Immature natural killer cell (primary cell): ENCODE data around the gene OSBPL2. TPM values are rescaled to one million over a fixed set of nuclear protein-coding genes. Genes with fewer than 3 reads are reported as not detected.

Experiments used
- DNase-seq, 3 donors: peaks; one replicate each; pipeline ENCODE4 v3.0.0; 2022; ENCODE audit warnings: mixed read lengths in 1 of 3
- H3K27ac Mint-ChIP-seq, 6 donors: one replicate each; pipeline ENCODE4 v1.8.0; 2020; ENCODE audit warnings: mixed read lengths in 6 of 6, mild to moderate bottlenecking in 5 of 6, inconsistent platforms in 4 of 6, moderate library complexity in 3 of 6
- H3K27me3 Mint-ChIP-seq, 3 donors: one replicate each; pipeline ENCODE4 v1.8.0; 2020 to 2021; ENCODE audit warnings: low read depth in 3 of 3, mild to moderate bottlenecking in 3 of 3, mixed read lengths in 3 of 3, moderate library complexity in 3 of 3, inconsistent platforms in 1 of 3
- H3K36me3 Mint-ChIP-seq, 3 donors: one replicate each; pipeline ENCODE4 v1.8.0; 2020; ENCODE audit warnings: mixed read lengths in 3 of 3, inconsistent platforms in 2 of 3, mild to moderate bottlenecking in 2 of 3
- H3K4me1 Mint-ChIP-seq, 2 donors: one replicate each; pipeline ENCODE4 v1.8.0; 2020; ENCODE audit warnings: inconsistent platforms in 2 of 2, mild to moderate bottlenecking in 2 of 2, mixed read lengths in 2 of 2, moderate library complexity in 1 of 2
- H3K4me3 Mint-ChIP-seq, 5 donors: one replicate each; pipeline ENCODE4 v1.8.0; 2020; ENCODE audit warnings: mild to moderate bottlenecking in 5 of 5, mixed read lengths in 5 of 5, inconsistent platforms in 3 of 5, moderate library complexity in 3 of 5
- H3K9me3 Mint-ChIP-seq, 6 donors: one replicate each; pipeline ENCODE4 v1.8.0; 2020; ENCODE audit warnings: mild to moderate bottlenecking in 6 of 6, mixed read lengths in 6 of 6, inconsistent platforms in 4 of 6, moderate library complexity in 3 of 6
- polyA plus RNA-seq, 3 donors: library from polyadenylated mRNA; unstranded; fragments of 300-500 nt; fragmentation: Illumina TruSeq; gene quantifications; one replicate each; pipeline ENCODE4 v1.2.3, GENCODE V29; 2021

OSBPL2 gene
- polyA plus RNA-seq, 3 donors from 2014 or later: 17.9 to 45.2 (median 24.5) TPM

DNA sequence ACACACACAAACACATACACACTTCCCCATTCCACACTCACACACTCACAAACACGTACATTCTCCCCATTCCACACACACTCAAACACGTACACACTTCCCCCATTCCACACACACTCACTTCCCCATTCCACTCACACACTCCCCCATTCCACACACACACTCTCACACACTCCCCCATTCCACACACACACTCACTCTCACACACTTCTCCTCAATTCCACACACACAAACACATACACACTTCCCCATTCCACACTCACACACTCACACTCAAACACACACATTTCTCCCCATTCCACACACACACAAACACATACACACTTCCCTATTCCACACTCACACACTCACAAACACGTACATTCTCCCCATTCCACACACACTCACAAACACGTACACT is 8.7 kb upstream of the OSBPL2 start:
- H3K9me3 Mint-ChIP-seq: no peaks in the 10 kb centered on the region
- peaks cover 4 to 8% (median 5%) of the 10 kb centered on the region in 3 donors for H3K27me3 Mint-ChIP-seq
- DNase-seq: no peak
- no peak overlapping the region for H3K27ac Mint-ChIP-seq
- H3K36me3 Mint-ChIP-seq: no peaks in the 10 kb centered on the region
- no peaks in the 10 kb centered on the region for H3K4me1 Mint-ChIP-seq
- no peak overlapping the region for H3K4me3 Mint-ChIP-seq

GRCh38 chr20:62230276-62230675 is 8.0 kb upstream of the OSBPL2 start:
- Mint-ChIP-seq H3K9me3 (no peaks in the 10 kb centered on the region), H3K4me1 (no peaks in the 10 kb centered on the region), H3K4me3 (no peak overlapping the region)

GRCh38 chr20:62230696-62231095 is 7.6 kb upstream of the OSBPL2 start:
- Mint-ChIP-seq H3K27ac (no peak overlapping the region), H3K9me3 (no peaks in the 10 kb centered on the region), H3K36me3 (no peaks in the 10 kb centered on the region), H3K27me3 (peaks cover 0 to 3% (median 2%) of the 10 kb centered on the region in 3 donors), H3K4me1 (no peaks in the 10 kb centered on the region), H3K4me3 (no peak overlapping the region)
- no peak for DNase-seq

More at GRCh38 chr20:62230276-62230675, 8.0 kb upstream of the OSBPL2 start:
- DNase-seq: no peak
- H3K36me3 Mint-ChIP-seq: no peaks in the 10 kb centered on the region
- peaks cover 2 to 6% (median 3%) of the 10 kb centered on the region in 3 donors for H3K27me3 Mint-ChIP-seq
- H3K27ac Mint-ChIP-seq: no peak overlapping the region

- Mint-ChIP-seq H3K27me3 (peaks cover 0 to 3% (median 0%) of the 10 kb centered on the region in 3 donors), H3K9me3 (no peaks in the 10 kb centered on the region), H3K4me3 (no peak overlapping the region), H3K36me3 (no peaks in the 10 kb centered on the region), H3K4me1 (no peaks in the 10 kb centered on the region), H3K27ac (no peak overlapping the region)
- DNase-seq: no peak
These were observed 7.0 kb upstream of the OSBPL2 start for GRCh38 chr20:62231292-62231691.

- DNase-seq: no peak
- Mint-ChIP-seq H3K27me3 (peaks cover 0 to 3% (median 0%) of the 10 kb centered on the region in 3 donors), H3K9me3 (no peaks in the 10 kb centered on the region), H3K36me3 (no peaks in the 10 kb centered on the region), H3K4me3 (no peak overlapping the region), H3K4me1 (no peaks in the 10 kb centered on the region), H3K27ac (no peak overlapping the region)
These were observed 6.1 kb upstream of the OSBPL2 start for GRCh38 chr20:62232194-62232593.

DNA sequence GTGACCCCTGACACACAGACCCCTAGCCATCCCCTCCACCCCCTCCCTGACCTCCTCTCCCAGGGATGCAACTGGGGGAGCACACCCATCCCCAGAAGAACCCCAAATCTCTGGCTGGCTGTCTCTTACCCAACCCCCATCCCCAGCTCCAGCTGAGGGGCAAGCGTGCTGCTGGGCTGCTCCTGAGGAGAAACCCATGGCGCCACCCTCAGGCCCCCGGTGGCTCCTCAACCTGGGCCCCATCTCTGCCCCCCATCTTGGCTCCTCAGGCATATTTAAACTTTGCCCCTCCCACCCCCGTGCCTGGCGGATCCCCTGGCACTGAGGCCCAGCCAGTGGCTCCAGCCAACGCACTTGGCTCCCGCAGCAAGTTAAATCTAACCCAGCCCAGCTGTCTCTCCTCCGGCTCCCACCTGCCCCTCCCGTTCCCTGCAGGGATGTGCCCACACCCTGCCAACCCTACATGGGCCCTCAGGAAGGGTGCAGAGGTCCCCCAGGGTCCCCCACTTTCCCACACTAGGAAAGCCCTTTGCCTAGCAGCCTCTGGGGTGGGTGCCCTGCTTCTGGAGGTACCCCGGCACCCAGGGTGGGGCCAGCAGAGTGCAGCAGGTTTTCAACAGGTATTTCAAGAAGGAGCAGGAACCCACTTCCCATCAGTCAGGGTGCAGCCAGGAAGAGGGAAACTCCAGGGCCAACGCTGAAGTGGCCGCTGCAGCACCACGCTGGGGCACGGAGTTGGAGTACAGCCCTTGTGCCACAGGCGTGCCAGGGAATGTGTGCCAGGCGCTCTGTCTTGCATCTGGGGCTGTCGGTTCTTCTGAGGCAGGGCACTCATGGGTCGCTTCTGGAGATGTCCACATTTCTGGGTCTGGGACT is 5.3 kb upstream of the OSBPL2 start:
- Mint-ChIP-seq H3K4me3 (no peak overlapping the region), H3K4me1 (peaks cover 5 to 6% of the 10 kb centered on the region in 2 donors), H3K27me3 (peaks cover 0 to 3% (median under 1%) of the 10 kb centered on the region in 3 donors), H3K36me3 (no peaks in the 10 kb centered on the region), H3K27ac (no peak overlapping the region), H3K9me3 (no peaks in the 10 kb centered on the region)
- no peak for DNase-seq

GRCh38 chr20:62233684-62234083 is 4.6 kb upstream of the OSBPL2 start:
- Mint-ChIP-seq H3K9me3 (no peaks in the 10 kb centered on the region), H3K36me3 (no peaks in the 10 kb centered on the region), H3K27ac (no peak overlapping the region), H3K4me3 (no peak overlapping the region), H3K4me1 (peaks cover 7% of the 10 kb centered on the region in 2 donors), H3K27me3 (peaks cover 0 to 3% (median 2%) of the 10 kb centered on the region in 3 donors)
- DNase-seq: no peak

- DNase-seq: no peak
- Mint-ChIP-seq H3K27ac (no peak overlapping the region), H3K4me1 (peaks cover 11% of the 10 kb centered on the region in 2 donors), H3K27me3 (peaks cover 0 to 3% (median 2%) of the 10 kb centered on the region in 3 donors), H3K36me3 (no peaks in the 10 kb centered on the region), H3K9me3 (no peaks in the 10 kb centered on the region), H3K4me3 (no peak overlapping the region)
These were observed 4.0 kb upstream of the OSBPL2 start for GRCh38 chr20:62234339-62234738.

DNA sequence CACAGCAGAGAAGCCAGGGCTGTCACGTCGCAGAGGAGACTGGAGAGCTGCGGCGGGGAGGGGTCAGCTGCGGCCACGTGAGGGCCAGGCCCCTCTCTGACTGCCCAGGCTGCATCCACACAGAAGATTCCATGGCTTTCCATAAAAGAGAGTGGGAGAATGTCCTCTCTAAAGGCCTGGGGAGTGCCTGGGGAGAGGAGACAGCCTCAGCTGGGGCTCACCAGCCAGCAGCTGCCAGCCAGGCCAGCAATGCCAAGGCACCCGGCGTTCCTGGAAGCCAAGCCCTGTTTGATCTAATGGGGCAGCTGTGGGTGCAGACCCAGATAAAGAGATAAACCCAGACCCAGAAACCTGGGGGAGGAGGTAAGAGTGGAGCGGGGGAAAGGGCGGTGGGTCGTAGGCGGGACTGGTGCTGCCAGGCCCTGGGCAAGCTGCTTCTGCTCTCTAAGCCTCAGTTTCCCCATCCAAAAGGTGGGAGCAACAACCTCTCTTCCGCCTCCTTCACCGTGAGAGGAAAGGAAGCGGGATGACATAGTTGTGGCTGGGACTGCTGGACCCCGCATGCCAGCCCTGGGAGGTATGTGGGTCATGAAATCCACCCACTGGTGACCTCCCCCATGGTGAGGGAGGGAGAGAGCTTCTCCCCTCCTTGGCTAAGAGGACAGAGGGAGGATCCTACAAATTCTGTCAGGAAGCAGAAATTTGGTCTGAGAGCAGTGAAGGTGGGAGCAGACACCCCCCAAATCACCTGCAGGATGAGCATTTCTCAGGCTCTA is 3.1 kb upstream of the OSBPL2 start:
- peaks cover 19 to 20% of the 10 kb centered on the region in 2 donors for H3K4me1 Mint-ChIP-seq
- peaks cover 0 to 2% (median 0%) of the 10 kb centered on the region in 3 donors for H3K36me3 Mint-ChIP-seq
- no peaks in the 10 kb centered on the region for H3K9me3 Mint-ChIP-seq
- H3K27ac Mint-ChIP-seq: no peak overlapping the region
- DNase-seq: no peak
- no peak overlapping the region for H3K4me3 Mint-ChIP-seq
- peaks cover 0 to 3% (median 2%) of the 10 kb centered on the region in 3 donors for H3K27me3 Mint-ChIP-seq

DNA sequence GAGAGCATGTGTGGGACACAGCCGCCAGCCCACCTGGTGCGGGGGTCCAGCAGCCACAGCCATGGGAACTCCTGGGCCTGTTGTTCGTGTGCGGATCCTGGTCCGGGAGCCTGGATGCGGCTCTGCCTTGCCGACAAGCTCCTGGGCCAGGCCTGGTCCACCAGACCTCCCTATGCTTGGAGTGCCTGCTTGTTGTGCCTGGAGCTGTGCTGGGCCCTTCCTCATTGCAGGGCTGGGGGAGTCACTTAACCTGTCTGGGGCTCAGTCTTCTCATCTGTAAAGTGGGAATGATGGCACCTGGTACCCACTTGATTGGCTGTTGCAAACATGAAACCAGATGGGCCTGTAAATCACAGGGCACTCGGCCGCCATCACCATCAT is 2.6 kb upstream of the OSBPL2 start:
- peaks cover 0 to 3% (median 2%) of the 10 kb centered on the region in 3 donors for H3K27me3 Mint-ChIP-seq
- H3K27ac Mint-ChIP-seq: no peak overlapping the region
- DNase-seq: no peak
- H3K9me3 Mint-ChIP-seq: no peaks in the 10 kb centered on the region
- peaks cover 0 to 4% (median 0%) of the 10 kb centered on the region in 3 donors for H3K36me3 Mint-ChIP-seq
- H3K4me3 Mint-ChIP-seq: no peak overlapping the region
- H3K4me1 Mint-ChIP-seq: peaks cover 24 to 26% of the 10 kb centered on the region in 2 donors

DNA sequence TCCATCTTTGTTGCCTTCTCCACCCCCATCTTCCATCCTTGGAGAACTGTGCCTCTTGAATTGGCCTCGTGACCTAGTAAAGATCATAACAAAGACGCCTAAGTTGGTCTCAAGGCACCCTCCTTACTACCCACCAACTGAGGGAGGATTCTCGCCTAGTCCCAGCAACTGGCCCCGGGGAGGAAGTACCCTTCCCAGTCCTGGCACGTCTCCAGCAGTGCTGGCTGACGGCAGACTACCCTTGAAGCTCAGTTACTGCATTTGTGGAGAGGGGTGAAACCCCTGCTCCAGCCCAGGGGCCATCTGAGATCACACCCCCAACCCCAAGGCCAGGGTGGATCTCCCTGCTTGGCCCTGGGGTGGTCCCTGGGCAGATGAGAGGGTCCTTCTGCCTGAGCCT is 2.1 kb upstream of the OSBPL2 start:
- peaks cover 0 to 4% (median 0%) of the 10 kb centered on the region in 3 donors for H3K36me3 Mint-ChIP-seq
- DNase-seq: no peak
- H3K4me1 Mint-ChIP-seq: peaks cover 27 to 28% of the 10 kb centered on the region in 2 donors
- H3K4me3 Mint-ChIP-seq: no peak overlapping the region
- H3K27me3 Mint-ChIP-seq: peaks cover 0 to 3% (median 2%) of the 10 kb centered on the region in 3 donors
- H3K9me3 Mint-ChIP-seq: no peaks in the 10 kb centered on the region
- no peak overlapping the region for H3K27ac Mint-ChIP-seq

- peaks cover 0 to 3% (median 2%) of the 10 kb centered on the region in 3 donors for H3K27me3 Mint-ChIP-seq
- peaks cover 35 to 36% of the 10 kb centered on the region in 2 donors for H3K4me1 Mint-ChIP-seq
- H3K27ac Mint-ChIP-seq: peak overlapping the region in 1 of 6 donors; percentile 91
- no peak for DNase-seq
- no peaks in the 10 kb centered on the region for H3K9me3 Mint-ChIP-seq
- no peak overlapping the region for H3K4me3 Mint-ChIP-seq
- H3K36me3 Mint-ChIP-seq: peaks cover 0 to 4% (median 0%) of the 10 kb centered on the region in 3 donors
These were observed 1.4 kb upstream of the OSBPL2 start for GRCh38 chr20:62236766-62237513.

- Mint-ChIP-seq H3K27me3 (peaks cover 0 to 2% (median 2%) of the 10 kb centered on the region in 3 donors), H3K4me3 (peak overlapping the region; percentile 82 to 89 (median 88)), H3K4me1 (peaks cover 39 to 41% of the 10 kb centered on the region in 2 donors), H3K9me3 (no peaks in the 10 kb centered on the region), H3K27ac (peak overlapping the region; percentile 75 to 93 (median 89)), H3K36me3 (peaks cover 0 to 4% (median 0%) of the 10 kb centered on the region in 3 donors)
- DNase-seq: no peak
These were observed 864 bp upstream of the OSBPL2 start for GRCh38 chr20:62237514-62237800.
